ENCODE measurements around the gene CBX6.

DNA sequence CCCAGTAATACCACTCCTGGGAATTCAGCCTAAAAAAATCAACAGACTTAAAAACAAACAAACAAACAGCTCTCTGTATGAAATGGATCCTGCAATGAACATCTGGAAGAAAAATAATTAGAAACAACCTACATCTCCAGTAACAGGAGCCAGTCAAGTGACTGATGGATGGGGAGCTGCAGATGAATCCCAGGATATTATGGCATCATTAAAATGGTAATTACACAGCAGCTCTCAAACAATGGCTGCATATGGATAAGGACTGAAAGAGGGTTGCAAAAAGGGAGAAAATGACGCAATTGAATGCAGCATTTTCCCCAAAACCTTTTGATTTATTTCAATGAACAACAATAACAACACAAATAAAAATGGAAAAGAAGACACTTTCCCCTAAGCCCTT, 32.3 kb downstream of the CBX6 start:
- no peak for TF ChIP-seq CTCF (IDR thresholded peaks at IDR 0.05)
- no peak for TF ChIP-seq POLR2A (IDR thresholded peaks at IDR 0.05)

Data from adrenal gland (tissue), 5 donors.